Lower leg skin (tissue), 4 donors: ENCODE measurements around the gene ZNHIT2. TPM values are rescaled to one million over a fixed set of nuclear protein-coding genes. Genes with fewer than 3 reads are reported as not detected.

Experiments
- DNase-seq, 2 donors: peaks; one replicate each; pipeline ENCODE4 v3.0.0-alpha.2; 2019; ENCODE audit warnings: low spot score in 2 of 2
- H3K4me3 ChIP-seq: fragments of 200-600 bp; sonication (generic); 2 replicates; pipeline ENCODE4 v1.5.1; 2017; ENCODE audit warnings: mild to moderate bottlenecking, low read depth; ENCODE audit not compliant: poor library complexity, severe bottlenecking
- POLR2A ChIP-seq, 2 donors: fragments of 450-650 bp; IDR thresholded peaks; one replicate each; pipeline ENCODE4 v1.6.1; 2016 to 2017; ENCODE audit warnings: antibody characterized with exemption in 2 of 2, mild to moderate bottlenecking in 1 of 2, moderate library complexity in 1 of 2
- WGBS, 2 donors: methylation state at CpG; one replicate each; pipeline ENCODE4 v1.1.5; 2018; 5-methylcytosine and 5-hydroxymethylcytosine counted together
- intact Hi-C: fragments of 100-400 bp; cut with DNase I; formaldehyde crosslinking; loops from one replicate; pipeline ENCODE4 v1.15.0; 2023; ENCODE audit warnings: low total_unique reads
- total RNA-seq, 4 donors: library from RNA; depleted of rRNA; stranded (reverse); fragments of >200 nt; gene quantifications; one replicate each; pipeline ENCODE4 v1.1.0, GENCODE V29; 2016
- TF ChIP-seq, protein P1 (sequence below), 3 donors: fragments of 450-650 bp; IDR thresholded peaks; one replicate each; pipeline ENCODE4 v1.5.1; 2016; ENCODE audit warnings: antibody characterized with exemption in 3 of 3, mild to moderate bottlenecking in 3 of 3, moderate library complexity in 2 of 3

ZNHIT2 gene
- total RNA-seq, 4 donors from 2014 or later = 10.7 to 24.9 (median 17.7) TPM

- TF ChIP-seq, protein P1, sequence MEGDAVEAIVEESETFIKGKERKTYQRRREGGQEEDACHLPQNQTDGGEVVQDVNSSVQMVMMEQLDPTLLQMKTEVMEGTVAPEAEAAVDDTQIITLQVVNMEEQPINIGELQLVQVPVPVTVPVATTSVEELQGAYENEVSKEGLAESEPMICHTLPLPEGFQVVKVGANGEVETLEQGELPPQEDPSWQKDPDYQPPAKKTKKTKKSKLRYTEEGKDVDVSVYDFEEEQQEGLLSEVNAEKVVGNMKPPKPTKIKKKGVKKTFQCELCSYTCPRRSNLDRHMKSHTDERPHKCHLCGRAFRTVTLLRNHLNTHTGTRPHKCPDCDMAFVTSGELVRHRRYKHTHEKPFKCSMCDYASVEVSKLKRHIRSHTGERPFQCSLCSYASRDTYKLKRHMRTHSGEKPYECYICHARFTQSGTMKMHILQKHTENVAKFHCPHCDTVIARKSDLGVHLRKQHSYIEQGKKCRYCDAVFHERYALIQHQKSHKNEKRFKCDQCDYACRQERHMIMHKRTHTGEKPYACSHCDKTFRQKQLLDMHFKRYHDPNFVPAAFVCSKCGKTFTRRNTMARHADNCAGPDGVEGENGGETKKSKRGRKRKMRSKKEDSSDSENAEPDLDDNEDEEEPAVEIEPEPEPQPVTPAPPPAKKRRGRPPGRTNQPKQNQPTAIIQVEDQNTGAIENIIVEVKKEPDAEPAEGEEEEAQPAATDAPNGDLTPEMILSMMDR (IDR thresholded peaks at IDR 0.05) = no peak
- TF ChIP-seq POLR2A (IDR thresholded peaks at IDR 0.05) = no peak
Measured at GRCh38 chr11:65128182-65129145, 11.0 kb upstream of the ZNHIT2 start.

DNA sequence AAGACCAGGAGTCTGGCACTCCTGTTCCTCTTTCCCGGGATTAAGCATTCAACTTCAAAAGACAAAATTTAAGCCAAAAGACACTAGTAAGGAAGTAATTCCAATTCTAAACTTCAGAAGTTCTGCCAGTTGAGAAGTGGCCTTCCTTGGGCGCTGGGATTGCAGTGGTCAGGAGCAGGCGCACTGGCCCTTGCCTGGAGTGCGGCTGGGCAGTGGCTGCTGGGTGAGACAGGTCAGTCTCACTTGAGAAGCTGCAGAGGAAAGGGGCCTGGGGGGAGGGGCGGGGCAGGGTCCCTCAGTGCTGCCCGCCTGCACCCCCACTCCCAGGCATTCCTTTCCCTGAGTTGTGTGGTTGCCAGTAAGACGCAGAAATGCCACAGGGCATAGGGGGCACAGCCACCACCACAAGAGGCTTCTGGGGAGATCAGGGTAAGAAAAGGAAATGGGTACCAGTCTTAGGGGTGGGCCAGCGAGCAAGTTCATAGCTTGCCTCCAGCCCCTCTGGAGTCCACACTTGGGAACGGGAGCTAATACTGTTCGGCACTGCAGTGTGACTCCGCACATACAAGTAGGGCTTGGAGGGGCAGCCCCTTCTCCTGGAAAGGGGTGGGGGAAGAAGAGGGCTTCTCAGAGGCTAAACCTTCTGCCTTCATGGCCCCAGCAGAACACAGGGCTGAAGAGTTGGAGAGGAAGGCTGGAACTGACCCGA, 10.1 kb upstream of the ZNHIT2 start:
- no peak for TF ChIP-seq POLR2A (IDR thresholded peaks at IDR 0.05)
- TF ChIP-seq, protein P1 (IDR thresholded peaks at IDR 0.05) = no peak
- 75 to 77% methylated on average over 12 of the region's 12 CpGs for WGBS, 2 donors
- intact Hi-C loops = no loop called here
- H3K4me3 ChIP-seq = no peak overlapping the region
- no peak for DNase-seq

More at GRCh38 chr11:65128182-65129145, 11.0 kb upstream of the ZNHIT2 start:
- H3K4me3 ChIP-seq = no peak overlapping the region
- no peak for DNase-seq
- intact Hi-C loops = no loop called here
- 76 to 85% methylated on average over 9 to 15 of the region's 15 CpGs for WGBS, 2 donors

- DNase-seq = no peak
- WGBS, 2 donors = 60 to 77% methylated on average over 5 to 6 of the region's 6 CpGs
- no peak overlapping the region for H3K4me3 ChIP-seq
- intact Hi-C loops = no loop called here
- TF ChIP-seq POLR2A (IDR thresholded peaks at IDR 0.05) = no peak
- TF ChIP-seq, protein P1 (IDR thresholded peaks at IDR 0.05) = no peak
Measured at GRCh38 chr11:65126624-65127274, 9.2 kb upstream of the ZNHIT2 start.

DNA sequence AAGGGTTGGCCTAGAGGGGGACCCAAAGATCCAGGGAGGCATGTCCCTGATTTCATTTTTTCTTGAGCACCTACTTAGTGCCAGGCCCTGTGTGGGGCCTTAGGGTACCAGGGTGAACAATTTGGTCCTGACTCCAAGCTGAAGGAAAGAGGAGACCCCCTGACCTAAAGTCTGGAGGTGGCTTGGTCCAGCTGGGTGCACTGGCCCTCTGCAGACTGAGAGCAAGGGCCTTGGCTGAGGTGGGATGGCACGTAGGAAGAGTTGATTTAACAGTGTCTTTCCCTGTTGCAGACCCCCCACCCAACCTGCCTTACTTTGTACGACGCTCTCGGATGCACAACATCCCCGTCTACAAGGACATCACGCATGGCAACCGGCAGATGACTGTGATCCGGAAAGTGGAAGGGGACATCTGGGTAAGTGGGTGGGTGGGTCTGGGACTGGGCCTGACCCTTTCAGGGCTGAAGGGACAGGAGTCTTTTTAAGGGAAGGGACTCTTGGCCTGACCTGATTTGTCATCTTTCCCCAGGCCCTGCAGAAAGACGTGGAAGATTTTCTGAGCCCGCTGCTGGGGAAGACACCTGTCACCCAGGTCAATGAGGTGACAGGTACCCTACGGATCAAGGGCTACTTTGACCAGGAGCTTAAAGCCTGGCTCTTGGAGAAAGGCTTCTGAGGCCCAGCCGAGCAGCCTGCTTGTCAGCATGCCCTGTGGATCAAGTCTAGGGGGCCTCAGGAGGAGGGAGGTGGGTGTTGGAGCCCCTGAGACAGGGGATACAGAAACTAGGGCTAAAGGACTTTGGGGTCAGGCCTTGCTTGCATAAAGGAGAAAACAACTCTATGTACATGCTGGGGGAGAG, 7.9 kb upstream of the ZNHIT2 start:
- H3K4me3 ChIP-seq = no peak overlapping the region
- intact Hi-C loops = no loop called here
- TF ChIP-seq, protein P1 (IDR thresholded peaks at IDR 0.05) = no peak
- TF ChIP-seq POLR2A (IDR thresholded peaks at IDR 0.05) = no peak
- WGBS, 2 donors = 86 to 90% methylated on average over 12 of the region's 12 CpGs
- DNase-seq = no peak
